ENCODE measurements around the gene FRS3.
A peak's percentile ranks its signal among the peaks of the same experiment; 100 is the strongest.

Gene FRS3

GRCh38 chr6:41727705-41728072 lies 52.0 kb downstream of the FRS3 start:
- DNase-seq (ENCODE audit: low read depth) = no peak
- H3K4me3 ChIP-seq (ENCODE audit: low read length) = no peak overlapping the region
- no peak for TF ChIP-seq CTCF (IDR thresholded peaks at IDR 0.05; ENCODE audit: insufficient read depth, low read depth, low read length, missing control alignments)

GRCh38 chr6:41726876-41727275 lies 52.8 kb downstream of the FRS3 start:
- DNase-seq (ENCODE audit: low read depth) = no peak
- no peak for TF ChIP-seq CTCF (IDR thresholded peaks at IDR 0.05; ENCODE audit: insufficient read depth, low read depth, low read length, missing control alignments)
- no peak overlapping the region for H3K4me3 ChIP-seq (ENCODE audit: low read length)

GRCh38 chr6:41724586-41725501 lies 54.9 kb downstream of the FRS3 start:
- no peak for DNase-seq (ENCODE audit: low read depth)
- TF ChIP-seq CTCF (IDR thresholded peaks at IDR 0.05; ENCODE audit: insufficient read depth, low read depth, low read length, missing control alignments) = no peak
- no peak overlapping the region for H3K4me3 ChIP-seq (ENCODE audit: low read length)

DNA sequence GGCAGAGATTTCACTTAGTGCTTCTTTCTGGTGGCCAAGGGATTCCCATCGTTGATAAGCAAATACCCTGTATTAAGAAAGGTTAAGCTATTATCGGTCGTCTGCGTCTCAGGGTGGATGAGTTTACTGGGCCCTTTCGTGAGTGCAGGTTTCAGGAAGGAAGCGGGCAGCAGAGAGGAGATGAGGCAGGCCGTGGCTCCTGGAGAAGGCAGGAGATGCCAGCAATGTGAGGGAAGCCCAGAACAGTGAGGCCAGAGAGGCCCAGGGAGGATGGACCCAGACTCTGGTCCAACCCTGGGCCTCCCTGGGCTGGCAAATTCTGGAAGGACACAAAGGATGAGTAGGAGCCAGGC lies 55.5 kb downstream of the FRS3 start:
- no peak overlapping the region for H3K4me3 ChIP-seq (ENCODE audit: low read length)
- TF ChIP-seq CTCF (IDR thresholded peaks at IDR 0.05; ENCODE audit: insufficient read depth, low read depth, low read length, missing control alignments) = no peak
- no peak for DNase-seq (ENCODE audit: low read depth)

DNA sequence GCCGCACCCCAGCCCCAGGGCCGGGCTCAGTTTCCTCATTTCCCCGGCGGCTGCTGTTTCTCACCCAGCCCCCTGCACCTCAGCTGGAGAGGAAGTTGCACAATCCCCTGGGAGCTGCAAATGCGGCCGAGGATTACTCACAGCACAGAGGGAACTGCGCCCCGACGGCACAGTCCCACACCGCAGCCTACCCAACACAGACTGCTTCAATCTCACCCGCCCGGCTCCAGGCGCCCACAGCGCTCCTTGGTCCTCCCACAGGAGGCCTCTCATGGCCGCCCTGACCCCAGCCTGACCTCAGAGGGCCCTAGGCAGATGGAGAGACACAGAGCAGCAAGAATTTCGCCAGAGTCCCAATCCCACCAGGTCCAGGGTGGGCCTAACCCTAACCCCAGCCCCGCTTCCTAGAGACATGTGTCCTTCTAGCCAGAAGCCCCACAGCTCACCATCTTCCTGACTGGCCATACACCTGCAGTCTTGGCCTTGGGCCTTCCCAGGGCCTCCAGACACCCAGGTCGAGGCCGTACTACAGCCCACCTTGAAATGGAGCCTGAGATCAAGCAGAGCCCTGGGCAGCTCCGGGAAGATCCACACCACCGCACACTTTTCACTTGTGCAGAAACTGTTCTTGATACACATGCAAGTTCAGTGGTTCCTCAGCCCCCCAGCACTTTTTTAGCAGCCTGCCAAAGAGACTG lies 56.0 kb downstream of the FRS3 start:
- DNase-seq (ENCODE audit: low read depth) = peak; percentile 92
- TF ChIP-seq CTCF (IDR thresholded peaks at IDR 0.05; ENCODE audit: insufficient read depth, low read depth, low read length, missing control alignments) = peak; percentile 16
- no peak overlapping the region for H3K4me3 ChIP-seq (ENCODE audit: low read length)

- DNase-seq (ENCODE audit: low read depth) = no peak
- TF ChIP-seq CTCF (IDR thresholded peaks at IDR 0.05; ENCODE audit: insufficient read depth, low read depth, low read length, missing control alignments) = no peak
- no peak overlapping the region for H3K4me3 ChIP-seq (ENCODE audit: low read length)
Observed at GRCh38 chr6:41722969-41723529, 56.7 kb downstream of the FRS3 start.

Measured in epithelial cell of esophagus (primary cell).